Measurements from ENCODE around the gene TMEM169. TPM values are rescaled to one million over a fixed set of nuclear protein-coding genes. Genes with fewer than 3 reads are reported as not detected.

Gene TMEM169
- total and polyA plus RNA-seq, 9 of the 15 experiments (the other 6 are each of a cell fraction or from before 2014, with no cell fraction given) = 0.01 to 0.09 (median 0.04) TPM; not detected in 5

DNA sequence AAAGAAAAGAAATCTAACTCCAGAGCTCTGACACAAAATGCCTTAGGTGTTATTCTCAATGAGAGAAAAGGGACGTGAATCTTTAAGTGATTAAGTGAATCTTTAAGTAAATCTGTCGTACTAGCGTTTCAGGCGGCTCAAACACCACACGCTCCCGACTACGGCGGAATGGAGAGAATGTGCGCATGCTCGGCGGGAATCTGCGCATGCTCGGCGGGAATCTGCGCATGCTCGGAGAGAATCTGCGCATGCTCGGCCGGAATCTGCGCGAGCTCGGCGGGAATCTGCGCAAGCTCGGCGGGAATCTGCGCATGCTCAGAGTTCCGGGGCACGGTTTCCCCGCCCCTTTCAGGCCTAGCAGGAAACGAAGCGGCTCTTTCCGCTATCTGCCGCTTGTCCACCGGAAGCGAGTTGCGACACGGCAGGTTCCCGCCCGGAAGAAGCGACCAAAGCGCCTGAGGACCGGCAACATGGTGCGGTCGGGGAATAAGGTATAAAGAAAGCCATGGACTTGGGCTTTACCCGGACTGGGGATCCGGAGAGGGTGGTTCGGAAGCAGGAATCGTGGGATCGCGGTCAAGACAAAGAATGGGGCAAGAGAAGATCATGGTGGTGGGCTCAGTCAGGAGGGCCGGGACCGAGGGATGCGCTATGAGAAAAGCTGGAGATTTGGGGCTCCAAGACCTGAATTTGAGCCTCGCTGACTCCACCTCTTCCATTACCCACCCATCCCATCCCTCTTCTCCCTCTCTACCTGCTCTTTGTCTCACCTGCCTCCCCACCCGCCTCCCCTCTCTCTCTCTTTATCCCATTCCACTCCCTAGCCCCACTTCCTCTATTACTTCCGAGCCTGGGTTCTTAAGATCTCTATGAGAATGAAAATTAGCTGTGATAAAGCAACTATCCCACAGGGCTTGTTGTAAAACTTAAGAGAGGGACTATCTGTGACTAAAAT is 27.5 kb downstream of the TMEM169 start, which contains the start of gene XRCC5 (continued):
- TF ChIP-seq MGA (IDR thresholded peaks at IDR 0.05) (peak; percentile 87), BCOR (IDR thresholded peaks at IDR 0.05) (no peak), CBX3 (IDR thresholded peaks at IDR 0.05; ENCODE audit: borderline replicate concordance in 1 of 2, low read length in 2 of 2) (0 out of 3 replicates have a peak, but pooled peaks of 1 of the 2 experiments have one; percentile 16), ASH1L (IDR thresholded peaks at IDR 0.05; ENCODE audit: borderline replicate concordance, low read depth, partially characterized antibody) (no peak), CBFA2T2 (conservative IDR thresholded peaks at IDR 0.05) (no peak)
- TF ChIP-seq, protein P1, sequence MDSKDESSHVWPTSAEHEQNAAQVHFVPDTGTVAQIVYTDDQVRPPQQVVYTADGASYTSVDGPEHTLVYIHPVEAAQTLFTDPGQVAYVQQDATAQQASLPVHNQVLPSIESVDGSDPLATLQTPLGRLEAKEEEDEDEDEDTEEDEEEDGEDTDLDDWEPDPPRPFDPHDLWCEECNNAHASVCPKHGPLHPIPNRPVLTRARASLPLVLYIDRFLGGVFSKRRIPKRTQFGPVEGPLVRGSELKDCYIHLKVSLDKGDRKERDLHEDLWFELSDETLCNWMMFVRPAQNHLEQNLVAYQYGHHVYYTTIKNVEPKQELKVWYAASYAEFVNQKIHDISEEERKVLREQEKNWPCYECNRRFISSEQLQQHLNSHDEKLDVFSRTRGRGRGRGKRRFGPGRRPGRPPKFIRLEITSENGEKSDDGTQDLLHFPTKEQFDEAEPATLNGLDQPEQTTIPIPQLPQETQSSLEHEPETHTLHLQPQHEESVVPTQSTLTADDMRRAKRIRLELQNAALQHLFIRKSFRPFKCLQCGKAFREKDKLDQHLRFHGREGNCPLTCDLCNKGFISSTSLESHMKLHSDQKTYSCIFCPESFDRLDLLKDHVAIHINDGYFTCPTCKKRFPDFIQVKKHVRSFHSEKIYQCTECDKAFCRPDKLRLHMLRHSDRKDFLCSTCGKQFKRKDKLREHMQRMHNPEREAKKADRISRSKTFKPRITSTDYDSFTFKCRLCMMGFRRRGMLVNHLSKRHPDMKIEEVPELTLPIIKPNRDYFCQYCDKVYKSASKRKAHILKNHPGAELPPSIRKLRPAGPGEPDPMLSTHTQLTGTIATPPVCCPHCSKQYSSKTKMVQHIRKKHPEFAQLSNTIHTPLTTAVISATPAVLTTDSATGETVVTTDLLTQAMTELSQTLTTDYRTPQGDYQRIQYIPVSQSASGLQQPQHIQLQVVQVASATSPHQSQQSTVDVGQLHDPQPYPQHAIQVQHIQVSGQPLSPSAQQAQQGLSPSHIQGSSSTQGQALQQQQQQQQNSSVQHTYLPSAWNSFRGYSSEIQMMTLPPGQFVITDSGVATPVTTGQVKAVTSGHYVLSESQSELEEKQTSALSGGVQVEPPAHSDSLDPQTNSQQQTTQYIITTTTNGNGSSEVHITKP (IDR thresholded peaks at IDR 0.05; ENCODE audit: partially characterized antibody) = peak; percentile 32
- TF ChIP-seq, protein P2, sequence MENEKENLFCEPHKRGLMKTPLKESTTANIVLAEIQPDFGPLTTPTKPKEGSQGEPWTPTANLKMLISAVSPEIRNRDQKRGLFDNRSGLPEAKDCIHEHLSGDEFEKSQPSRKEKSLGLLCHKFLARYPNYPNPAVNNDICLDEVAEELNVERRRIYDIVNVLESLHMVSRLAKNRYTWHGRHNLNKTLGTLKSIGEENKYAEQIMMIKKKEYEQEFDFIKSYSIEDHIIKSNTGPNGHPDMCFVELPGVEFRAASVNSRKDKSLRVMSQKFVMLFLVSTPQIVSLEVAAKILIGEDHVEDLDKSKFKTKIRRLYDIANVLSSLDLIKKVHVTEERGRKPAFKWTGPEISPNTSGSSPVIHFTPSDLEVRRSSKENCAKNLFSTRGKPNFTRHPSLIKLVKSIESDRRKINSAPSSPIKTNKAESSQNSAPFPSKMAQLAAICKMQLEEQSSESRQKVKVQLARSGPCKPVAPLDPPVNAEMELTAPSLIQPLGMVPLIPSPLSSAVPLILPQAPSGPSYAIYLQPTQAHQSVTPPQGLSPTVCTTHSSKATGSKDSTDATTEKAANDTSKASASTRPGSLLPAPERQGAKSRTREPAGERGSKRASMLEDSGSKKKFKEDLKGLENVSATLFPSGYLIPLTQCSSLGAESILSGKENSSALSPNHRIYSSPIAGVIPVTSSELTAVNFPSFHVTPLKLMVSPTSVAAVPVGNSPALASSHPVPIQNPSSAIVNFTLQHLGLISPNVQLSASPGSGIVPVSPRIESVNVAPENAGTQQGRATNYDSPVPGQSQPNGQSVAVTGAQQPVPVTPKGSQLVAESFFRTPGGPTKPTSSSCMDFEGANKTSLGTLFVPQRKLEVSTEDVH (IDR thresholded peaks at IDR 0.05; ENCODE audit: low read depth, partially characterized antibody) = peak; percentile 81

Measured in K562 (cell line).